HepG2 (cell line): Measurements from ENCODE around the gene MFSD2B. TPM values are rescaled to one million over a fixed set of nuclear protein-coding genes. Genes with fewer than 3 reads are reported as not detected.
A peak's percentile ranks its signal among the peaks of the same experiment; 100 is the strongest.

Experiments
- ATF2 ChIP-seq: sonication (generic); formaldehyde crosslinking; IDR thresholded peaks from 2 replicates; pipeline ENCODE4 v1.4.0; 2020; ENCODE audit warnings: missing genetic modification reagents
- GLI4 ChIP-seq: sonication (generic); formaldehyde crosslinking; IDR thresholded peaks from 2 replicates; pipeline ENCODE4 v1.5.1; 2020; ENCODE audit warnings: missing genetic modification reagents, mild to moderate bottlenecking, moderate library complexity, borderline replicate concordance
- HMG20A ChIP-seq: IDR thresholded peaks from 2 replicates; pipeline ENCODE4 v1.6.1; 2016; ENCODE audit warnings: borderline replicate concordance
- HMGXB3 ChIP-seq: sonication (generic); formaldehyde crosslinking; IDR thresholded peaks from 2 replicates; pipeline ENCODE4 v1.4.0; 2020; ENCODE audit warnings: missing genetic modification reagents, borderline replicate concordance
- IKZF4 ChIP-seq: sonication (generic); formaldehyde crosslinking; IDR thresholded peaks from 2 replicates; pipeline ENCODE4 v1.5.1; 2020; ENCODE audit warnings: borderline replicate concordance, mild to moderate bottlenecking, low read depth, missing genetic modification reagents; ENCODE audit errors: not compliant biosample characterization
- KLF16 ChIP-seq, 2 experiments: sonication (generic) in 1 of 2; formaldehyde crosslinking in 1 of 2; IDR thresholded peaks; 2 replicates each; pipeline versions ENCODE4 v1.6.1 to v1.8.0; 2016 to 2023; ENCODE audit warnings: missing genetic modification reagents in 2 of 2, missing compliant biosample characterization in 1 of 2
- MXD4 ChIP-seq: IDR thresholded peaks from 2 replicates; pipeline ENCODE4 v1.6.1; 2016; ENCODE audit warnings: mild to moderate bottlenecking, missing biosample characterization, missing genetic modification reagents
- PCBP1 ChIP-seq: fragments of 200-400 bp; formaldehyde crosslinking; IDR thresholded peaks from 2 replicates; pipeline ENCODE4 v1.6.1; 2017; ENCODE audit warnings: mild to moderate bottlenecking, low read depth, low read length, borderline replicate concordance
- RBM22 ChIP-seq: fragments of 200-400 bp; formaldehyde crosslinking; optimal IDR thresholded peaks from 2 replicates; pipeline ENCODE3; 2017; ENCODE audit warnings: mild to moderate bottlenecking, low read length, moderate library complexity
- SALL1 ChIP-seq: sonication (generic); formaldehyde crosslinking; IDR thresholded peaks from 2 replicates; pipeline ENCODE4 v1.8.0; 2022; ENCODE audit warnings: mild to moderate bottlenecking, missing genetic modification reagents
- SNAPC2 ChIP-seq: sonication (generic); formaldehyde crosslinking; IDR thresholded peaks from 2 replicates; pipeline ENCODE4 v1.8.1; 2022; ENCODE audit warnings: mild to moderate bottlenecking, missing genetic modification reagents
- TBL1XR1 ChIP-seq: fragments of 150-350 bp; IDR thresholded peaks from 2 replicates; pipeline ENCODE4 v1.6.1; 2014; ENCODE audit warnings: borderline replicate concordance, low read length; ENCODE audit not compliant: partially characterized antibody
- YY1 ChIP-seq: IDR thresholded peaks from 2 replicates; pipeline ENCODE4 v1.6.1; 2011; ENCODE audit warnings: low read length, low read depth, moderate library complexity, mild to moderate bottlenecking; ENCODE audit not compliant: insufficient read depth, insufficient replicate concordance
- ZNF441 ChIP-seq: sonication (generic); formaldehyde crosslinking; IDR thresholded peaks from 2 replicates; pipeline ENCODE4 v1.7.0; 2021; ENCODE audit warnings: missing genetic modification reagents, borderline replicate concordance
- ZNF598 ChIP-seq: sonication (generic); formaldehyde crosslinking; IDR thresholded peaks from 2 replicates; pipeline ENCODE4 v1.5.1; 2020; ENCODE audit warnings: mild to moderate bottlenecking, missing genetic modification reagents, borderline replicate concordance
- ZNF773 ChIP-seq: sonication (generic); formaldehyde crosslinking; IDR thresholded peaks from 2 replicates; pipeline ENCODE4 v1.4.0; 2020; ENCODE audit warnings: missing genetic modification reagents, borderline replicate concordance
- ZNF790 ChIP-seq: sonication (generic); formaldehyde crosslinking; IDR thresholded peaks from 2 replicates; pipeline ENCODE4 v1.8.0; 2022; ENCODE audit warnings: missing genetic modification reagents, mild to moderate bottlenecking, borderline replicate concordance
- ZSCAN12 ChIP-seq: sonication (generic); formaldehyde crosslinking; IDR thresholded peaks from 2 replicates; pipeline ENCODE4 v1.9.0; 2021; ENCODE audit warnings: mild to moderate bottlenecking, missing genetic modification reagents
- polyA plus RNA-seq, 8 experiments: library from polyadenylated mRNA; depleted of rRNA in 3 of 8; stranded (reverse) in 7 of 8; unstranded in 1 of 8; fragments of >200 nt; fragmentation: Illumina TruSeq in 4 of 8; extraction: Trizol in 4 of 8; gene quantifications; 2 replicates each; pipeline versions ENCODE4 v1.2.1 to v1.2.3, GENCODE V29; 2011 to 2016; ENCODE audit warnings: low read depth in 4 of 8, missing spikeins in 1 of 8, mixed read lengths in 1 of 8; ENCODE audit not compliant: insufficient read depth in 1 of 8
- total RNA-seq, 5 experiments: library from RNA; depleted of rRNA; stranded (reverse); fragments of >200 nt; fragmentation: Illumina TruSeq; extraction: Trizol; gene quantifications; 2 replicates each; pipeline ENCODE4 v1.2.3, GENCODE V29; 2016; ENCODE audit warnings: low read depth in 1 of 5
- TF ChIP-seq, protein P1 (sequence below): sonication (generic); formaldehyde crosslinking; IDR thresholded peaks from 2 replicates; pipeline ENCODE4 v1.4.0; 2020; ENCODE audit warnings: missing genetic modification reagents

The MFSD2B gene
- total and polyA plus RNA-seq, 2 of the 13 experiments (the other 11 are each of a cell fraction or from before 2014, with no cell fraction given), result 0.21 to 0.93 TPM

- TF ChIP-seq, protein P1, sequence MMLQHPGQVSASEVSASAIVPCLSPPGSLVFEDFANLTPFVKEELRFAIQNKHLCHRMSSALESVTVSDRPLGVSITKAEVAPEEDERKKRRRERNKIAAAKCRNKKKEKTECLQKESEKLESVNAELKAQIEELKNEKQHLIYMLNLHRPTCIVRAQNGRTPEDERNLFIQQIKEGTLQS (CRISPR knock-in tag), result no peak; the same call in 1 of the 2 replicates
- peak; percentile 4 for TF ChIP-seq IKZF4 (CRISPR knock-in tag)
- TF ChIP-seq ZNF790 (CRISPR knock-in tag), result 0 out of 2 replicates have a peak, but pooled peaks have one; percentile 57
- 0 out of 2 replicates have a peak, but pooled peaks have one; percentile 1 for TF ChIP-seq HMG20A (CRISPR knock-in tag)
- no peak for TF ChIP-seq ZSCAN12 (CRISPR knock-in tag)
- TF ChIP-seq HMGXB3 (CRISPR knock-in tag), result peak; percentile 33; the same call in 1 of the 2 replicates
- TF ChIP-seq SALL1 (CRISPR knock-in tag), result peak; percentile 73
- TF ChIP-seq ZNF598 (CRISPR knock-in tag), result peak; percentile 53; the same call in 1 of the 2 replicates
- TF ChIP-seq SNAPC2 (CRISPR knock-in tag), result 0 out of 2 replicates have a peak, but pooled peaks have one; percentile 34
- peak; percentile 88; the same call in 1 of the 2 replicates for TF ChIP-seq MXD4 (CRISPR knock-in tag)
- TF ChIP-seq RBM22, result no peak
- no peak for TF ChIP-seq ZNF773
- peak; percentile 67; the same call in 1 of the 2 replicates for TF ChIP-seq PCBP1
- peak; percentile 50; the same call in 1 of the 2 replicates for TF ChIP-seq GLI4 (CRISPR knock-in tag)
- TF ChIP-seq YY1, result peak; percentile 62
- 0 out of 2 replicates have a peak, but pooled peaks have one; percentile 18 for TF ChIP-seq ATF2 (CRISPR knock-in tag)
- peak in 1 of 2 experiments; percentile 41; a peak in 1 of 4 replicates for TF ChIP-seq KLF16 (CRISPR knock-in tag; IDR thresholded peaks at IDR 0.05)
- 0 out of 2 replicates have a peak, but pooled peaks have one; percentile 58 for TF ChIP-seq ZNF441
- peak; percentile 56 for TF ChIP-seq TBL1XR1
These were observed 37.2 kb downstream of the MFSD2B start, which contains the start of gene WDCP (continued) for GRCh38 chr2:24046930-24047702.
